Measurements from ENCODE around the gene CTCF. TPM values are rescaled to one million over a fixed set of nuclear protein-coding genes. Genes with fewer than 3 reads are reported as not detected.

CTCF gene
- total and polyA plus RNA-seq, 9 donors, result 27.4 to 52.3 (median 41.9) TPM

- H3K4me3 ChIP-seq (ENCODE audit: low read length), result no peak overlapping the region
- H3K27me3 ChIP-seq (ENCODE audit: control insufficient read depth, insufficient read depth, low read length), result peaks cover 96% of the 10 kb centered on the region
- H3K9me3 ChIP-seq (replicated peaks; ENCODE audit: control insufficient read depth, low read depth, low read length), result no peaks in the 10 kb centered on the region
- no peak for DNase-seq
- 42% methylated on average over 6 of the region's 8 CpGs for WGBS (ENCODE audit: insufficient coverage)
- H3K27ac ChIP-seq (ENCODE audit: low read length), result no peak overlapping the region
- no peaks in the 10 kb centered on the region for H3K36me3 ChIP-seq (ENCODE audit: control insufficient read depth, insufficient read depth, low read length)
- H3K4me1 ChIP-seq (ENCODE audit: control insufficient read depth, insufficient read depth, low read length), result peaks cover 13% of the 10 kb centered on the region
Observed at GRCh38 chr16:67650023-67650422, 87.7 kb downstream of the CTCF start.

- Histone ChIP-seq H3K9me3 (replicated peaks; ENCODE audit: control insufficient read depth, low read depth, low read length) (no peaks in the 10 kb centered on the region), H3K4me3 (ENCODE audit: low read length) (no peak overlapping the region), H3K36me3 (ENCODE audit: control insufficient read depth, insufficient read depth, low read length) (no peaks in the 10 kb centered on the region), H3K27ac (ENCODE audit: low read length) (no peak overlapping the region), H3K27me3 (ENCODE audit: control insufficient read depth, insufficient read depth, low read length) (peaks cover 95% of the 10 kb centered on the region), H3K4me1 (ENCODE audit: control insufficient read depth, insufficient read depth, low read length) (peaks cover 13% of the 10 kb centered on the region)
- no peak for DNase-seq
- 92% methylated on average over 6 of the region's 7 CpGs for WGBS (ENCODE audit: insufficient coverage)
Observed at GRCh38 chr16:67651039-67651438, 88.7 kb downstream of the CTCF start.

DNA sequence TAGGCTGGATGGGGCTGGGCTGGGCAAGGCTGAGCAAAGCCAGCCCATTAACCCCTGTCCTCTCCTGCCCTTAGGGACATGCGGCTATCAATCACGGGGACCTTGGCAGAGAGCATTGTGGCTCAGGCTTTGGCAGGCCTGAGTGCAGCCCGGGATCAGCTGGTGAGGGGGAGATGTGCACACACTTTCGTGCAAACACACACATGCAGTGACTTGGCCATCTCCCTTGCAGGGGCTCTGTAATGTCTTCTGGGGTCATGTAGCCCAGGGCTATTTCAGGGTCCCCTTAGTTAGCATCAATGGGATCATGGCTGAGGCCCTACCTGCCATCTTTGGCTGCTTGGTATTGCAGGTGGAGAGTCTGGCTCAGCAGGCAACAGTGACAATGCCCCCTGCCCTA lies 89.5 kb downstream of the CTCF start:
- no peak overlapping the region for H3K4me3 ChIP-seq (ENCODE audit: low read length)
- DNase-seq, result no peak
- 83% methylated on average over 4 of the region's 4 CpGs for WGBS (ENCODE audit: insufficient coverage)

GRCh38 chr16:67652578-67653127 lies 90.3 kb downstream of the CTCF start:
- no peaks in the 10 kb centered on the region for H3K9me3 ChIP-seq (replicated peaks; ENCODE audit: control insufficient read depth, low read depth, low read length)
- peaks cover 83% of the 10 kb centered on the region for H3K27me3 ChIP-seq (ENCODE audit: control insufficient read depth, insufficient read depth, low read length)
- 3% methylated on average over 37 of the region's 59 CpGs for WGBS (ENCODE audit: insufficient coverage)
- no peak overlapping the region for H3K4me3 ChIP-seq (ENCODE audit: low read length)
- H3K4me1 ChIP-seq (ENCODE audit: control insufficient read depth, insufficient read depth, low read length), result peaks cover 13% of the 10 kb centered on the region
- H3K27ac ChIP-seq (ENCODE audit: low read length), result no peak overlapping the region
- no peak for DNase-seq
- peaks cover 3% of the 10 kb centered on the region for H3K36me3 ChIP-seq (ENCODE audit: control insufficient read depth, insufficient read depth, low read length)

More for the DNA sequence above, 89.5 kb downstream of the CTCF start:
- Histone ChIP-seq H3K27me3 (ENCODE audit: control insufficient read depth, insufficient read depth, low read length) (peaks cover 91% of the 10 kb centered on the region), H3K27ac (ENCODE audit: low read length) (no peak overlapping the region), H3K36me3 (ENCODE audit: control insufficient read depth, insufficient read depth, low read length) (no peaks in the 10 kb centered on the region), H3K4me1 (ENCODE audit: control insufficient read depth, insufficient read depth, low read length) (peaks cover 13% of the 10 kb centered on the region), H3K9me3 (replicated peaks; ENCODE audit: control insufficient read depth, low read depth, low read length) (no peaks in the 10 kb centered on the region)

GRCh38 chr16:67653128-67653788 lies 90.9 kb downstream of the CTCF start:
- Histone ChIP-seq H3K36me3 (ENCODE audit: control insufficient read depth, insufficient read depth, low read length) (peaks cover 9% of the 10 kb centered on the region), H3K4me3 (ENCODE audit: low read length) (no peak overlapping the region), H3K9me3 (replicated peaks; ENCODE audit: control insufficient read depth, low read depth, low read length) (no peaks in the 10 kb centered on the region), H3K27me3 (ENCODE audit: control insufficient read depth, insufficient read depth, low read length) (peaks cover 77% of the 10 kb centered on the region), H3K4me1 (ENCODE audit: control insufficient read depth, insufficient read depth, low read length) (peaks cover 10% of the 10 kb centered on the region), H3K27ac (ENCODE audit: low read length) (no peak overlapping the region)
- DNase-seq, result no peak
- WGBS (ENCODE audit: insufficient coverage), result 2% methylated on average over 59 of the region's 68 CpGs

- peaks cover 13% of the 10 kb centered on the region for H3K4me1 ChIP-seq (ENCODE audit: control insufficient read depth, insufficient read depth, low read length)
- no peak for DNase-seq
- peaks cover 70% of the 10 kb centered on the region for H3K27me3 ChIP-seq (ENCODE audit: control insufficient read depth, insufficient read depth, low read length)
- no peaks in the 10 kb centered on the region for H3K9me3 ChIP-seq (replicated peaks; ENCODE audit: control insufficient read depth, low read depth, low read length)
- no peak overlapping the region for H3K4me3 ChIP-seq (ENCODE audit: low read length)
- H3K36me3 ChIP-seq (ENCODE audit: control insufficient read depth, insufficient read depth, low read length), result peaks cover 15% of the 10 kb centered on the region
- 30% methylated on average over 16 of the region's 25 CpGs for WGBS (ENCODE audit: insufficient coverage)
- H3K27ac ChIP-seq (ENCODE audit: low read length), result no peak overlapping the region
Observed at GRCh38 chr16:67653789-67654402, 91.6 kb downstream of the CTCF start.

GRCh38 chr16:67654403-67654911 lies 92.1 kb downstream of the CTCF start:
- H3K36me3 ChIP-seq (ENCODE audit: control insufficient read depth, insufficient read depth, low read length), result peaks cover 16% of the 10 kb centered on the region
- no peak overlapping the region for H3K27ac ChIP-seq (ENCODE audit: low read length)
- no peak overlapping the region for H3K4me3 ChIP-seq (ENCODE audit: low read length)
- H3K4me1 ChIP-seq (ENCODE audit: control insufficient read depth, insufficient read depth, low read length), result peaks cover 18% of the 10 kb centered on the region
- no peak for DNase-seq
- no peaks in the 10 kb centered on the region for H3K9me3 ChIP-seq (replicated peaks; ENCODE audit: control insufficient read depth, low read depth, low read length)
- peaks cover 65% of the 10 kb centered on the region for H3K27me3 ChIP-seq (ENCODE audit: control insufficient read depth, insufficient read depth, low read length)
- 49% methylated on average over 29 of the region's 30 CpGs for whole genome bisulfite sequencing (ENCODE audit: insufficient coverage)

- no peak for DNase-seq
- H3K4me1 ChIP-seq (ENCODE audit: control insufficient read depth, insufficient read depth, low read length), result peaks cover 22% of the 10 kb centered on the region
- peaks cover 56% of the 10 kb centered on the region for H3K27me3 ChIP-seq (ENCODE audit: control insufficient read depth, insufficient read depth, low read length)
- H3K9me3 ChIP-seq (replicated peaks; ENCODE audit: control insufficient read depth, low read depth, low read length), result no peaks in the 10 kb centered on the region
- H3K4me3 ChIP-seq (ENCODE audit: low read length), result no peak overlapping the region
- H3K27ac ChIP-seq (ENCODE audit: low read length), result no peak overlapping the region
- 63% methylated on average over 4 of the region's 4 CpGs for WGBS (ENCODE audit: insufficient coverage)
- peaks cover 16% of the 10 kb centered on the region for H3K36me3 ChIP-seq (ENCODE audit: control insufficient read depth, insufficient read depth, low read length)
Observed at GRCh38 chr16:67655363-67655762, 93.0 kb downstream of the CTCF start.

DNA sequence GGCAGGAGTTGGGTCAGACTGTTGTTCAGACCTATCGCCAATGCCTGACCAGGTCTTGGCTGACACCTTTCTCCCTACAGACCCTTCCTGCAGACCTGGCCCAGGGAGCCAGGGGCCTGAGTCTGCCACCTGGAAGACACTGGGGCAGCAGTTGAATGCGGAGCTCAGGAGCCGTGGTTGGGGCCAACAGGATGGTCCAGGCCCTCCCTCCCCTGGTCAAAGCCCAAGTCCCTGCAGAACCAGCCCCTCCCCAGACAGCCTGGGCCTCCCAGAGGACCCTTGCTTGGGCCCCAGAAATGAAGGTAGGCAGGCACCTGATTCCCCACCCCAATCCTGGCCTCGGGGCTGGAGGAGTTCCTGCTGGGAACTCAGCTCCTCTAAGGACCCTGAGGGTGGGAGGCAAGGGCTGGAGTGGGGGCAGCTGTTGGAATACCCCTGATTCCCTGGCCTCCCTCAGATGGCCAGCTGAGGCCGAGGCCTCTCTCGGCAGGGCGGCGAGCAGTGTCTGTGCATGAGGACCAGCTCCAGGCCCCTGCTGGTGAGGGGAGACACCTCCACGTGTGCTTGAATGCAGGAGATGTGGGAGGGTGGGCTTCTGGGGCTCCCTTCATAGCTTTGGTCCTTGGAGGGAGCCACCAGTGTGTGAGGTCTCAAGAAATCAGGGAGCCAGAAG lies 94.2 kb downstream of the CTCF start:
- peaks cover 44% of the 10 kb centered on the region for H3K27me3 ChIP-seq (ENCODE audit: control insufficient read depth, insufficient read depth, low read length)
- WGBS (ENCODE audit: insufficient coverage), result 74% methylated on average over 8 of the region's 9 CpGs

GRCh38 chr16:67657017-67657608 lies 94.8 kb downstream of the CTCF start:
- 83% methylated on average over 11 of the region's 16 CpGs for WGBS (ENCODE audit: insufficient coverage)
- no peak overlapping the region for H3K4me3 ChIP-seq (ENCODE audit: low read length)
- H3K36me3 ChIP-seq (ENCODE audit: control insufficient read depth, insufficient read depth, low read length), result peaks cover 16% of the 10 kb centered on the region
- H3K9me3 ChIP-seq (replicated peaks; ENCODE audit: control insufficient read depth, low read depth, low read length), result no peaks in the 10 kb centered on the region
- H3K4me1 ChIP-seq (ENCODE audit: control insufficient read depth, insufficient read depth, low read length), result peaks cover 29% of the 10 kb centered on the region
- no peak overlapping the region for H3K27ac ChIP-seq (ENCODE audit: low read length)
- peaks cover 38% of the 10 kb centered on the region for H3K27me3 ChIP-seq (ENCODE audit: control insufficient read depth, insufficient read depth, low read length)
- no peak for DNase-seq

More for the DNA sequence above, 94.2 kb downstream of the CTCF start:
- Histone ChIP-seq H3K36me3 (ENCODE audit: control insufficient read depth, insufficient read depth, low read length) (peaks cover 16% of the 10 kb centered on the region), H3K9me3 (replicated peaks; ENCODE audit: control insufficient read depth, low read depth, low read length) (no peaks in the 10 kb centered on the region), H3K27ac (ENCODE audit: low read length) (no peak overlapping the region), H3K4me3 (ENCODE audit: low read length) (no peak overlapping the region), H3K4me1 (ENCODE audit: control insufficient read depth, insufficient read depth, low read length) (peaks cover 28% of the 10 kb centered on the region)
- no peak for DNase-seq
